Fibroblast of mammary gland (primary cell): ENCODE data around the gene NBL1.
A peak's percentile ranks its signal among the peaks of the same experiment; 100 is the strongest.
"Not testable (repeated sequence)": the region's sequence is repeated elsewhere in the genome, so short reads cannot be mapped to it uniquely, and the experiment has no call there.

Source experiments
- DNase-seq: peaks from one replicate; pipeline ENCODE4 v3.0.0-alpha.2; 2010; ENCODE audit warnings: low read depth
- H3K4me3 ChIP-seq: 2 replicates; pipeline ENCODE4 v1.5.1; 2011; ENCODE audit warnings: low read depth, mild to moderate bottlenecking, low read length, moderate library complexity; ENCODE audit not compliant: control insufficient read depth
- TF ChIP-seq, protein P1 (sequence below): conservative IDR thresholded peaks from 2 replicates; pipeline ENCODE4 v1.5.1; 2011; ENCODE audit warnings: low read depth, low read length, inconsistent platforms; ENCODE audit not compliant: control insufficient read depth, insufficient read depth

Gene NBL1

DNA sequence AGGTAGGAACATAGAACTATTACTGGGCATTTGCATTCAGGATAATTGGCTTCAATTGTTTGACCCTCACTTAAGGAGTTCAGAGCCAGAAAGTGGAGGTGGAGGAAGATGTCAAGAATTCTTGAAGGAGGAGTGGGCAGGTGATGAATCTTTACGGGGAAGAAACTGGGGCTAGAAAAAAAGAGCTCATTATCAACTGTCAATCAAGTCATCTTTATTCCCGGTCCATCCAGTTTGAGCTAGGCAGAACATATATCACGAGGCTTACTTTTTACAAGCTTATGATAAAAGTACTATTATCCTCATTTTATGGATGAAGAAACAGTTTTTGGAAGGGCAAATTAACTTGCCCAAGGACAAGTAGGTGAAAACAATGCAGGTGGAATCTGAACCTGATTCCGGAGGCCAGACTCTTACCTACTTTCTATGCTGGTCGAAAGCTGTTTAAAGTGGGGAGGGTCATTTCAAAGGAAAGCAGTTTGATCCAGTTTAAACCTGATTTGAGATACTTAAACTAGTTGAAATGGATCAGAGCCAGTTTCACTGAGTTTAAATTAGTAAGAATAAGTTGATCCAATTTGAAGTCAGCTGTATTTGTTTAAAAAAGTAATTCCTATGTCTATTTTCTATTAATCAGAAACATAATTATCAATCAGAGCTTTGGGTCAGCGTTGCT, 13.3 kb upstream of the NBL1 start:
- TF ChIP-seq, protein P1, sequence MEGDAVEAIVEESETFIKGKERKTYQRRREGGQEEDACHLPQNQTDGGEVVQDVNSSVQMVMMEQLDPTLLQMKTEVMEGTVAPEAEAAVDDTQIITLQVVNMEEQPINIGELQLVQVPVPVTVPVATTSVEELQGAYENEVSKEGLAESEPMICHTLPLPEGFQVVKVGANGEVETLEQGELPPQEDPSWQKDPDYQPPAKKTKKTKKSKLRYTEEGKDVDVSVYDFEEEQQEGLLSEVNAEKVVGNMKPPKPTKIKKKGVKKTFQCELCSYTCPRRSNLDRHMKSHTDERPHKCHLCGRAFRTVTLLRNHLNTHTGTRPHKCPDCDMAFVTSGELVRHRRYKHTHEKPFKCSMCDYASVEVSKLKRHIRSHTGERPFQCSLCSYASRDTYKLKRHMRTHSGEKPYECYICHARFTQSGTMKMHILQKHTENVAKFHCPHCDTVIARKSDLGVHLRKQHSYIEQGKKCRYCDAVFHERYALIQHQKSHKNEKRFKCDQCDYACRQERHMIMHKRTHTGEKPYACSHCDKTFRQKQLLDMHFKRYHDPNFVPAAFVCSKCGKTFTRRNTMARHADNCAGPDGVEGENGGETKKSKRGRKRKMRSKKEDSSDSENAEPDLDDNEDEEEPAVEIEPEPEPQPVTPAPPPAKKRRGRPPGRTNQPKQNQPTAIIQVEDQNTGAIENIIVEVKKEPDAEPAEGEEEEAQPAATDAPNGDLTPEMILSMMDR: no peak
- DNase-seq: no peak
- H3K4me3 ChIP-seq: no peak overlapping the region

DNA sequence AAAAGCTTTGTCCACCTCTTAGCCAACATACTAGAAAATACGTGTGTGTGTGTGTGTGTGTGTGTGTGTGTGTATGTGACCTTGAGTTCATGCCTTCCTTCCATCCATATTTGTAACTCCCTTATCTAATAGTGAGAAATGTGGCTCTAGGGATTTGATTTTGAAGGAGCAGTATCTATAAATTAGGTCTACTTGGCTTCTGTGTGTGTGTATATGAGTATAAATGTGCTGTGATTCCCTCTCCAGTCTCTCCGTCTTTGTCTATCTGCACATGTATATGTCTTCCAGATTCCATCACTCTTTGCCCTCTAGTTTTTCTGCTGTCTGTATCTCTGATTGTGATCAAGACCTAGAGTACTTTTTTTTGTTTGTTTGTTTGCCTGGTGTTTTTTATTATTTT, 11.9 kb upstream of the NBL1 start:
- no peak for DNase-seq
- no peak overlapping the region for H3K4me3 ChIP-seq
- TF ChIP-seq, protein P1: no peak

DNA sequence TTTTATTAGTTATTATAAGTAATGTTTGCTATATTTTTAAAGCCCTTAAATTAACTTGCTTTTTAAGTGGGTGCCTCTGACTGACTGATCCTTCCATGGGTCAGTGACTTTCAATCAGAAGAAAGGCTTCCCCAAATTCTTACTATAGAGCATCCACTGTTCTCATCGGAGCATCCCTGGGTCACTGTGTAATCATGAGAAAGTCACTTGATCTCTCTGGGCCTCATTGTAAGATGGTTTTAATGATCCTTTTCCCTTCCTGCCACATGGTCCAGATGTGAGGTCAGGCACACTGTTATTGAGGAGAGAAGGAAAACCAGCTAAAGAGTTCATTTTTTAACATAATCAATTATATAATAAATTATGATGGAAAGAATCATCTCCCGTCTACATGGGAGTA, 11.0 kb upstream of the NBL1 start:
- H3K4me3 ChIP-seq: no peak overlapping the region
- TF ChIP-seq, protein P1: no peak
- DNase-seq: no peak

DNA sequence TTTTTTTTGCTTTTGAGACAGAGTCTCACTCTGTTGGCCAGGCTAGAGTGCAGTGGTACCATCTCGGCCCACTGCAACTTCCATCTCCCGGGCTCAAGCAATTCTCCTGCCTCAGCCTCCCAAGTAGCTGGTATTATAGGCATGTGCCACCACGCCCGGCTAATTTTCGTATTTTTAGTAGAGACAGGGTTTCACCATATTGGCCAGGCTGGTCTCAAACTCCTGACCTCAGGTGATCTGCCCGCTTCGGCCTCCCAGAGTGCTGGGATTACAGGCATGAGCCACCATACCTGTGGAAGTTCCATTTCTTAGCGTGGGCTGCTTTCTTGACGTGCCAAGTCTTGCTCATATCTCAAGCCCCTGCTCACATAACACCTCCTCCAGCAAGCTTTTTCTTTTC, 9.0 kb upstream of the NBL1 start:
- not testable (repeated sequence) for DNase-seq, H3K4me3 ChIP-seq

DNA sequence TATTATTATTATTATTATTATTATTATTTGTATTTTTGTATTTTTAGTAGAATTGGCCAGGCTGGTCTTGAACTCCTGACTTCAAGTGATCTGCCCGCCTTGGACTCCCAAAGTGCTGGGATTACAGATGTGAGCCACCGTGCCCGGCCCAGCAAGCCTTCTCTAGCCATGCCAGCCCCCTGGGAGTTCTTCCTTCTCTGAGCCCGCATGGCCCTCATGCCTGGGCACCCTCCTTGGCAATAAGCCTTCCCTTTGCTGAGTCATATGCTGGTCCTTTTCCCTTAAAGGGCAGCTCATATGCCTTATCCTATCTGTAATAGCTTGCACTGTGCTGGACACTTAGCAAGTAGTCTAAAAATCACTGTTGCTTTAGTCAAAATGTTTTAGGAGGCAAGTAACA, 8.5 kb upstream of the NBL1 start:
- H3K4me3 ChIP-seq: no peak overlapping the region
- DNase-seq: peak; percentile 41
- TF ChIP-seq, protein P1: no peak

DNA sequence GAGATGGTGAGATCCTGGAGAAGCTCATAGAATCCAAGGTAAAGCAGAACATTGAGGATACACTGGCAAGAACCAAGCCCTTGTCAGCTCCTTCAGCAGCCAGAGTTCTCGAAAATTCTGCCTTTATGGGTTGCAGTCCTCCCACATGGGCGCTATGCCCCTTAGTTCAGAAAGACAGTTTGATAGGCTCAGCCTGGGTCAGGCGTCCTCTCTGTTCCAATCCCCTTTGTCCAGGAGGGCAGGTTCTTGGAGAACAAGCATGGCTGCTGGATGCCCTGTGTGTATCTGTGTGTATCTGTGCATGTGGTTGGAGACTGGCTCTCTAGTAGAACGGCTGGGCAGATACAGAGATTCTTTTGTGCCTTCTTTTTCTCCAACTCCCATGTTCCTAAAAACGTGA, 8.0 kb upstream of the NBL1 start:
- no peak for DNase-seq

DNA sequence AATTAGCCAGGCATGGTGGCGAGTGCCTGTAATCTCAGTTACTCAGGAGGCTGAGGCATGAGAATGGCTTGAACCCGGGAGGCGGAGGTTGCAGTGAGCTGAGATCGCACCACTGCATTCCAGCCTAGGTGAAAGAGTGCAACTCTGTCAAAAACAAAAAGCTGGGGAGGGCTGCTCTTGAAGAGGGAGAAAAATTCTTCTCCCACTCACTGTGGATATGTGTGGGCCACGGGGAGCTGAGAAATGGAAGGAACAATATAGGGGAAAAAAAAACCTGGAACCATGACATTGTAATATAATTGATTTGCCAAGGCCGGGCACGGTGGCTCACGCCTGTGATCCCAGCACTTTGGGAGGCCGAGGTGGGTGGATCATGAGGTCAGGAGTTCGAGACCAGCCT, 7.4 kb upstream of the NBL1 start:
- H3K4me3 ChIP-seq, DNase-seq: not testable (repeated sequence)

More for the DNA sequence above, 8.0 kb upstream of the NBL1 start:
- H3K4me3 ChIP-seq: no peak overlapping the region
- TF ChIP-seq, protein P1: no peak

DNA sequence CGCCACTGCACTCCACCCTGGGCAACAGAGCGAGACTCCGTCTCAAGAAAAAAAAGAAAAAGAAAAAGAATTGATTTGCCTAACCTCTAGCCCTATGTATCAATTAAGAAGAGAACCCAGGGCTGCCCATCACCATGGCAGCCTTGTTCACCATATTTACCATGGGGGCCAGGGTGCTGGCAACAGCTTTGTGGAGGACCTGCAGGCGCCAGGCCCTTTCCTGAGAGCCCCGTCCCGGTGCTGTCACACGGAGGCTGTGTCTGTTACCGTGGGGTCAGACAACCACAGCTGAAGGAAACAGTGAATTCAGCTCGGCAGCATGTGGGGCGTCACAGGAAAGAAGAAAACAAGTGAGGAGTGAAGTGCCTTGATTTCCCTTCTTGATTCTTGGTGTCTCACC, 6.5 kb upstream of the NBL1 start:
- no peak for DNase-seq
- no peak overlapping the region for H3K4me3 ChIP-seq
- TF ChIP-seq, protein P1: no peak

DNA sequence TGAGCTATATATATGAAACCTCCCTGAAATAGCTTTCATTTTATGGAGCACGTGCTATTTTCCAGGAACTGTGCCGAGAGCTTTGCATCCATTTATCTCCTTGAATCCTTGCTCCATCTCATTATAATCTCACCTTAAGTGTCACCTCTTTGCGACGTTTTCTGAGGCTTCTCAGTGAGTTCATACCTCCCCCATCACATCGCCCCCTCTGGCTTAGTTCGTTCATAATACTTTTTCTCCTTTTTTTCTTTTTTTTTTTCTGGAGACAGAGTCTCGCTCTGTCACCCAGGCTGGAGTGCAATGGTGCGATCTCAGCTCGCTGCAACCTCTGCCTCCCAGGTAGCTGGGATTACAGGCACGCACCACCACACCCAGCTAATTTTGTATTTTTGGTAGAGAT, 4.9 kb upstream of the NBL1 start:
- H3K4me3 ChIP-seq, DNase-seq: not testable (repeated sequence)
